ENCODE measurements around the gene IFNAR2.

The IFNAR2 gene

DNA sequence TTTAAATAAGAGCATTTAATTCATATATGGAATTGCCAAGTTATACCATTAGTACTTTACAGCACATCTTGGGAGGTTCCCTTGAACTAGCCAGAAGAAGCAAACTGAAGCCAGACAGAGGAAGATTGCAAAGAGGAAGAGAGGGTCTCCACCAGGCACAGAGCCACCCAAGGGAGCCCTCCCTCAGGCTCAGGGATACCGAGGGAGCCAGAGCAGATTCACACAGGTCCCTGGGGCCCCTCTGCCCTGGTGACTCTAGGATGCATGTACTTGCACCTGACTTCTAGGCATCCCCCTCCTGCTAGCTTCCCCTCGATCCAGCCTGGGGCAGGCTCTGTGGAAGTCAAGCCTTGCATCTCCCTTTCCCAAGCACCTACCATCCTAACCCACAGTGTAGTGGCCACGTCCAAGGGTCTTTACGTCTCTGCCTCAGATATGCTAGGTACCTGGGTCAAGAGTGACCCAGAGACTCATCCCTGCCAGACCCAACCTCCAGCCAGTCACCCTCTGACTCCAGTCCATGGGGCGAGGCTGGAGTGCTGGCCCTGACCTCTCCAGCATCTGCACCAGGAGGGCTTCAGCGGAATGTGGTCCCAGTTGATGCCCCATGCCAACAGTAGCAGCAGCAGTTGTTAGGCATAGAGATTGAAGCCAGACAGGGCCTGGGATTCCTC lies 6.4 kb downstream of the IFNAR2 start:
- Histone ChIP-seq H3K79me2 (ENCODE audit: low read length) (peaks cover 85% of the 10 kb centered on the region), H3K9ac (ENCODE audit: low read length) (no peak overlapping the region), H4K20me1 (ENCODE audit: insufficient read depth, low read length) (no peaks in the 10 kb centered on the region), H3K36me3 (replicated peaks; ENCODE audit: insufficient read depth, low read length) (peaks cover 5% of the 10 kb centered on the region; the same call in 1 of the 2 replicates), H3K9me3 (replicated peaks; ENCODE audit: insufficient read depth, low read length) (no peaks in the 10 kb centered on the region), H3K4me1 (ENCODE audit: low read length) (peaks cover 80% of the 10 kb centered on the region), H3K4me2 (ENCODE audit: low read depth, low read length) (peak overlapping the region; percentile 87; the same call in 1 of the 2 replicates), H2AFZ (ENCODE audit: low read length) (no peak overlapping the region), H3F3A (ENCODE audit: insufficient read depth, low read length) (peaks cover 54% of the 10 kb centered on the region), H3K9me2 (replicated peaks; ENCODE audit: insufficient read depth, low read length) (no peaks in the 10 kb centered on the region), H3K27me3 (replicated peaks; ENCODE audit: insufficient read depth, low read length) (no peaks in the 10 kb centered on the region), H3K27ac (ENCODE audit: low read length) (peak overlapping the region; percentile 90; the same call in 1 of the 2 replicates), H3K4me3 (ENCODE audit: low read length) (no peak overlapping the region)
- TF ChIP-seq CTCF (IDR thresholded peaks at IDR 0.05; ENCODE audit: low read length): no peak
- no peak for TF ChIP-seq EZH2phosphoT487 (IDR thresholded peaks at IDR 0.05; ENCODE audit: low read length)
- TF ChIP-seq EZH2 (optimal IDR thresholded peaks at IDR 0.05; ENCODE audit: low read depth, low read length): no peak
- no peak for DNase-seq

GRCh38 chr21:33236766-33237165 lies 7.0 kb downstream of the IFNAR2 start:
- H3K9me3 ChIP-seq (replicated peaks; ENCODE audit: insufficient read depth, low read length): no peaks in the 10 kb centered on the region
- H3K4me3 ChIP-seq (ENCODE audit: low read length): no peak overlapping the region
- H3K27me3 ChIP-seq (replicated peaks; ENCODE audit: insufficient read depth, low read length): no peaks in the 10 kb centered on the region
- no peak overlapping the region for H3K9ac ChIP-seq (ENCODE audit: low read length)
- H3K9me2 ChIP-seq (replicated peaks; ENCODE audit: insufficient read depth, low read length): no peaks in the 10 kb centered on the region
- TF ChIP-seq EZH2phosphoT487 (IDR thresholded peaks at IDR 0.05; ENCODE audit: low read length) (no peak), CTCF (IDR thresholded peaks at IDR 0.05; ENCODE audit: low read length) (no peak), EZH2 (optimal IDR thresholded peaks at IDR 0.05; ENCODE audit: low read depth, low read length) (no peak)
- peaks cover 85% of the 10 kb centered on the region for H3K79me2 ChIP-seq (ENCODE audit: low read length)
- peaks cover 85% of the 10 kb centered on the region for H3K4me1 ChIP-seq (ENCODE audit: low read length)
- H3K36me3 ChIP-seq (replicated peaks; ENCODE audit: insufficient read depth, low read length): peaks cover 5% of the 10 kb centered on the region; the same call in 1 of the 2 replicates
- peaks cover 49% of the 10 kb centered on the region for H3F3A ChIP-seq (ENCODE audit: insufficient read depth, low read length)
- H4K20me1 ChIP-seq (ENCODE audit: insufficient read depth, low read length): no peaks in the 10 kb centered on the region
- DNase-seq: no peak
- peak overlapping the region; percentile 87; the same call in 1 of the 2 replicates for H3K4me2 ChIP-seq (ENCODE audit: low read depth, low read length)
- peak overlapping the region; percentile 90; the same call in 1 of the 2 replicates for H3K27ac ChIP-seq (ENCODE audit: low read length)
- no peak overlapping the region for H2AFZ ChIP-seq (ENCODE audit: low read length)

- peak overlapping the region; percentile 41 for H3K4me3 ChIP-seq (ENCODE audit: low read length)
- H3K79me2 ChIP-seq (ENCODE audit: low read length): peaks cover 83% of the 10 kb centered on the region
- H3K4me1 ChIP-seq (ENCODE audit: low read length): peaks cover 80% of the 10 kb centered on the region
- H2AFZ ChIP-seq (ENCODE audit: low read length): peak overlapping the region; percentile 9; the same call in 1 of the 2 replicates
- peak overlapping the region; percentile 90 for H3K27ac ChIP-seq (ENCODE audit: low read length)
- H3K27me3 ChIP-seq (replicated peaks; ENCODE audit: insufficient read depth, low read length): no peaks in the 10 kb centered on the region
- H3K4me2 ChIP-seq (ENCODE audit: low read depth, low read length): peak overlapping the region; percentile 87
- no peaks in the 10 kb centered on the region for H3K9me3 ChIP-seq (replicated peaks; ENCODE audit: insufficient read depth, low read length)
- no peak for TF ChIP-seq EZH2phosphoT487 (IDR thresholded peaks at IDR 0.05; ENCODE audit: low read length)
- no peak for TF ChIP-seq EZH2 (optimal IDR thresholded peaks at IDR 0.05; ENCODE audit: low read depth, low read length)
- no peak for TF ChIP-seq CTCF (IDR thresholded peaks at IDR 0.05; ENCODE audit: low read length)
- H3F3A ChIP-seq (ENCODE audit: insufficient read depth, low read length): peaks cover 42% of the 10 kb centered on the region
- no peaks in the 10 kb centered on the region for H3K9me2 ChIP-seq (replicated peaks; ENCODE audit: insufficient read depth, low read length)
- H4K20me1 ChIP-seq (ENCODE audit: insufficient read depth, low read length): no peaks in the 10 kb centered on the region
- H3K36me3 ChIP-seq (replicated peaks; ENCODE audit: insufficient read depth, low read length): peaks cover 5% of the 10 kb centered on the region; the same call in 1 of the 2 replicates
- H3K9ac ChIP-seq (ENCODE audit: low read length): peak overlapping the region; percentile 66
- peak; percentile 26 for DNase-seq
Measured at GRCh38 chr21:33237486-33237885, 7.7 kb downstream of the IFNAR2 start.

Measured in MM.1S (cell line).